Neural progenitor cell (in vitro differentiated cells): ENCODE data around the gene DIAPH3.

ENCODE experiments used
- EZH2 ChIP-seq: fragments of 200-600 bp; sonication (generic); IDR thresholded peaks from 2 replicates; pipeline ENCODE4 v1.6.1; 2017; ENCODE audit warnings: antibody characterized with exemption, mild to moderate bottlenecking, moderate library complexity
- EZH2phosphoT487 ChIP-seq: fragments of 200-600 bp; sonication (generic); IDR thresholded peaks from 2 replicates; pipeline ENCODE4 v1.6.1; 2017; ENCODE audit warnings: antibody characterized with exemption
- TF ChIP-seq, protein P1 (sequence below): fragments of 200-600 bp; sonication (generic); IDR thresholded peaks from 2 replicates; pipeline ENCODE4 v1.5.1; 2017; ENCODE audit warnings: antibody characterized with exemption, mild to moderate bottlenecking

DNA sequence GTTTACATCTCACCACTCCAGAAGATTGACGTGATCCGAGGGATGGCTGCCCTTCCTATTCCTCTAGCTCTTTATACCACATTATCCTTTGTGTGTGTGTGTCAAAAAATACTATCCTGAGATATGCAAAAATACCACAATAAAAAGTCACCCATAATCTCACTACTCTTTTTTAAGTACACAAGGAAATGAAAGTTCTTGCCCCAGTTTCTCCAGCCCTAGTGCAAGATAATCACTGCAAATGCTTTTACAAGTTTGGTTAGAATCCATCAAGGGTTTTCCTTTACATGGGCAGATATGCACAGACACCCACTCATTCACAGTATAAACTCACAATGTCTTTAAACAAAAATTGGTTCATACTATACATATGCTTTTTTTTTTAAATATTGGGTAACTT, 89.3 kb downstream of the DIAPH3 start:
- TF ChIP-seq, protein P1, sequence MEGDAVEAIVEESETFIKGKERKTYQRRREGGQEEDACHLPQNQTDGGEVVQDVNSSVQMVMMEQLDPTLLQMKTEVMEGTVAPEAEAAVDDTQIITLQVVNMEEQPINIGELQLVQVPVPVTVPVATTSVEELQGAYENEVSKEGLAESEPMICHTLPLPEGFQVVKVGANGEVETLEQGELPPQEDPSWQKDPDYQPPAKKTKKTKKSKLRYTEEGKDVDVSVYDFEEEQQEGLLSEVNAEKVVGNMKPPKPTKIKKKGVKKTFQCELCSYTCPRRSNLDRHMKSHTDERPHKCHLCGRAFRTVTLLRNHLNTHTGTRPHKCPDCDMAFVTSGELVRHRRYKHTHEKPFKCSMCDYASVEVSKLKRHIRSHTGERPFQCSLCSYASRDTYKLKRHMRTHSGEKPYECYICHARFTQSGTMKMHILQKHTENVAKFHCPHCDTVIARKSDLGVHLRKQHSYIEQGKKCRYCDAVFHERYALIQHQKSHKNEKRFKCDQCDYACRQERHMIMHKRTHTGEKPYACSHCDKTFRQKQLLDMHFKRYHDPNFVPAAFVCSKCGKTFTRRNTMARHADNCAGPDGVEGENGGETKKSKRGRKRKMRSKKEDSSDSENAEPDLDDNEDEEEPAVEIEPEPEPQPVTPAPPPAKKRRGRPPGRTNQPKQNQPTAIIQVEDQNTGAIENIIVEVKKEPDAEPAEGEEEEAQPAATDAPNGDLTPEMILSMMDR = no peak
- no peak for TF ChIP-seq EZH2phosphoT487
- no peak for TF ChIP-seq EZH2
